Esophagus squamous epithelium (tissue), 4 donors: ENCODE data around the gene TBX3.

Source experiments
- CTCF ChIP-seq, 6 experiments: fragments of 450-650 bp in 4 of 6; fragments of 200-600 bp in 2 of 6; sonication (generic) in 2 of 6; IDR thresholded peaks; one replicate each; pipeline ENCODE4 v1.5.1; 2016 to 2019; ENCODE audit warnings: antibody characterized with exemption in 6 of 6, mild to moderate bottlenecking in 4 of 6, moderate library complexity in 4 of 6
- POLR2A ChIP-seq, 4 donors: fragments of 450-650 bp; IDR thresholded peaks; one replicate each; pipeline ENCODE4 v1.6.1; 2017; ENCODE audit warnings: antibody characterized with exemption in 4 of 4, mild to moderate bottlenecking in 4 of 4, moderate library complexity in 3 of 4

- TF ChIP-seq CTCF (IDR thresholded peaks at IDR 0.05): no peak
- no peak for TF ChIP-seq POLR2A (IDR thresholded peaks at IDR 0.05)
These were observed 6.5 kb upstream of the TBX3 start for GRCh38 chr12:114690267-114691135.
